ENCODE data around the gene BAHCC1.

- no peak for TF ChIP-seq EZH2 (optimal IDR thresholded peaks at IDR 0.05; ENCODE audit: low read depth, low read length)
- TF ChIP-seq CTCF (IDR thresholded peaks at IDR 0.05; ENCODE audit: low read length) = no peak
- no peak for TF ChIP-seq EZH2phosphoT487 (IDR thresholded peaks at IDR 0.05; ENCODE audit: low read length)
These were observed 71.6 kb downstream of the BAHCC1 start for GRCh38 chr17:81466564-81467472.
